ENCODE results near the gene SLC9A8. TPM values are rescaled to one million over a fixed set of nuclear protein-coding genes. Genes with fewer than 3 reads are reported as not detected.

Gene SLC9A8
- total and polyA plus RNA-seq, 2 of the 4 experiments (the other 2 are of a cell fraction): 4.1 to 5.0 TPM

- peaks cover 24% of the 10 kb centered on the region for H3K36me3 ChIP-seq (ENCODE audit: control insufficient read depth, insufficient read depth, low read length)
- no peaks in the 10 kb centered on the region for H3K9me3 ChIP-seq (ENCODE audit: control insufficient read depth, insufficient read depth, low read length)
- WGBS, 2 experiments (ENCODE audit: extremely low coverage in 2 of 2, insufficient read length in 1 of 2): no CpG with 5 or more reads among the region's 1 CpG
- no peak overlapping the region for H4K8ac ChIP-seq (ENCODE audit: low read depth in 2 of 2, low read length in 2 of 2)
- dilution Hi-C loops (cut with HindIII; ENCODE audit: low sequenced_read_pairs, unreplicated experiment) (no loop called here), intact Hi-C loops (cut with micrococcal nuclease) (no loop called here), in situ Hi-C loops (cut with MboI; ENCODE audit: low sequenced_read_pairs) (no loop called here)
- TF ChIP-seq RAD21 (IDR thresholded peaks at IDR 0.05; ENCODE audit: low read length) (no peak), FOS (IDR thresholded peaks at IDR 0.05; ENCODE audit: low read depth, low read length) (no peak), CEBPB (IDR thresholded peaks at IDR 0.05; ENCODE audit: low read depth, low read length) (no peak), RFX5 (IDR thresholded peaks at IDR 0.05; ENCODE audit: low read depth, low read length) (no peak), BHLHE40 (IDR thresholded peaks at IDR 0.05; ENCODE audit: low read depth, low read length) (no peak), CHD1 (IDR thresholded peaks at IDR 0.05; ENCODE audit: low read depth, low read length) (no peak), POLR2A (IDR thresholded peaks at IDR 0.05; ENCODE audit: low read depth, low read length) (no peak), NFE2L2 (IDR thresholded peaks at IDR 0.05; ENCODE audit: low read depth, low read length) (no peak), MAZ (IDR thresholded peaks at IDR 0.05; ENCODE audit: borderline replicate concordance, low read depth, low read length) (no peak), MAFK (IDR thresholded peaks at IDR 0.05; ENCODE audit: low read depth, low read length) (no peak), SMC3 (IDR thresholded peaks at IDR 0.05; ENCODE audit: low read depth, low read length) (no peak), MXI1 (IDR thresholded peaks at IDR 0.05; ENCODE audit: borderline replicate concordance, low read depth, low read length) (no peak), RCOR1 (IDR thresholded peaks at IDR 0.05; ENCODE audit: insufficient replicate concordance, low read length) (no peak)
- TF ChIP-seq, protein P1, sequence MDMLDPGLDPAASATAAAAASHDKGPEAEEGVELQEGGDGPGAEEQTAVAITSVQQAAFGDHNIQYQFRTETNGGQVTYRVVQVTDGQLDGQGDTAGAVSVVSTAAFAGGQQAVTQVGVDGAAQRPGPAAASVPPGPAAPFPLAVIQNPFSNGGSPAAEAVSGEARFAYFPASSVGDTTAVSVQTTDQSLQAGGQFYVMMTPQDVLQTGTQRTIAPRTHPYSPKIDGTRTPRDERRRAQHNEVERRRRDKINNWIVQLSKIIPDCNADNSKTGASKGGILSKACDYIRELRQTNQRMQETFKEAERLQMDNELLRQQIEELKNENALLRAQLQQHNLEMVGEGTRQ (IDR thresholded peaks at IDR 0.05; ENCODE audit: low read depth, low read length): no peak
- TF ChIP-seq, protein P2, sequence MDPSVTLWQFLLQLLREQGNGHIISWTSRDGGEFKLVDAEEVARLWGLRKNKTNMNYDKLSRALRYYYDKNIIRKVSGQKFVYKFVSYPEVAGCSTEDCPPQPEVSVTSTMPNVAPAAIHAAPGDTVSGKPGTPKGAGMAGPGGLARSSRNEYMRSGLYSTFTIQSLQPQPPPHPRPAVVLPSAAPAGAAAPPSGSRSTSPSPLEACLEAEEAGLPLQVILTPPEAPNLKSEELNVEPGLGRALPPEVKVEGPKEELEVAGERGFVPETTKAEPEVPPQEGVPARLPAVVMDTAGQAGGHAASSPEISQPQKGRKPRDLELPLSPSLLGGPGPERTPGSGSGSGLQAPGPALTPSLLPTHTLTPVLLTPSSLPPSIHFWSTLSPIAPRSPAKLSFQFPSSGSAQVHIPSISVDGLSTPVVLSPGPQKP (IDR thresholded peaks at IDR 0.05; ENCODE audit: borderline replicate concordance, low read depth, low read length): no peak
- TF ChIP-seq, protein P3, sequence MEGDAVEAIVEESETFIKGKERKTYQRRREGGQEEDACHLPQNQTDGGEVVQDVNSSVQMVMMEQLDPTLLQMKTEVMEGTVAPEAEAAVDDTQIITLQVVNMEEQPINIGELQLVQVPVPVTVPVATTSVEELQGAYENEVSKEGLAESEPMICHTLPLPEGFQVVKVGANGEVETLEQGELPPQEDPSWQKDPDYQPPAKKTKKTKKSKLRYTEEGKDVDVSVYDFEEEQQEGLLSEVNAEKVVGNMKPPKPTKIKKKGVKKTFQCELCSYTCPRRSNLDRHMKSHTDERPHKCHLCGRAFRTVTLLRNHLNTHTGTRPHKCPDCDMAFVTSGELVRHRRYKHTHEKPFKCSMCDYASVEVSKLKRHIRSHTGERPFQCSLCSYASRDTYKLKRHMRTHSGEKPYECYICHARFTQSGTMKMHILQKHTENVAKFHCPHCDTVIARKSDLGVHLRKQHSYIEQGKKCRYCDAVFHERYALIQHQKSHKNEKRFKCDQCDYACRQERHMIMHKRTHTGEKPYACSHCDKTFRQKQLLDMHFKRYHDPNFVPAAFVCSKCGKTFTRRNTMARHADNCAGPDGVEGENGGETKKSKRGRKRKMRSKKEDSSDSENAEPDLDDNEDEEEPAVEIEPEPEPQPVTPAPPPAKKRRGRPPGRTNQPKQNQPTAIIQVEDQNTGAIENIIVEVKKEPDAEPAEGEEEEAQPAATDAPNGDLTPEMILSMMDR (conservative IDR thresholded peaks at IDR 0.05; ENCODE audit: low read depth, low read length): no peak
- H2BK5ac ChIP-seq (ENCODE audit: low read depth, low read length, poor library complexity, severe bottlenecking): no peak overlapping the region
- no peak overlapping the region for H2BK20ac ChIP-seq (ENCODE audit: low read depth, low read length)
- DNase-seq (no peak), ATAC-seq (ENCODE audit: low read depth) (no peak)
- H3K4me3 ChIP-seq (ENCODE audit: insufficient read depth, low read depth, low read length): no peak overlapping the region
- H4K20me1 ChIP-seq (ENCODE audit: insufficient read depth, low read length): no peaks in the 10 kb centered on the region
- H3K23ac ChIP-seq (ENCODE audit: low read depth, low read length): no peak overlapping the region
- BruUV-seq (replicated peaks): no TSS peak
- no peak overlapping the region for H2AK5ac ChIP-seq (ENCODE audit: low read depth, low read length)
- no peak overlapping the region for H4K5ac ChIP-seq (ENCODE audit: low read depth, low read length)
- H3K56ac ChIP-seq (ENCODE audit: extremely low read depth, insufficient read depth, low read length): no peak overlapping the region
- POLR2A ChIA-PET (ENCODE audit: unreplicated experiment): no interaction called here
- H2BK120ac ChIP-seq (ENCODE audit: low read depth, low read length): no peak overlapping the region
- no peak overlapping the region for H3K9ac ChIP-seq (ENCODE audit: low read depth, low read length)
- no peak overlapping the region for H3K27ac ChIP-seq (ENCODE audit: insufficient read depth, low read length)
- H3K4me2 ChIP-seq (ENCODE audit: low read depth, low read length): no peak overlapping the region
- H3K79me1 ChIP-seq (ENCODE audit: low read depth in 1 of 2, low read length in 2 of 2): peaks cover 0 to 4% of the 10 kb centered on the region in 2 experiments; a peak in 1 of 4 replicates
- no peaks in the 10 kb centered on the region for H3K27me3 ChIP-seq (ENCODE audit: control insufficient read depth, insufficient read depth, low read length)
- H3K4me1 ChIP-seq (ENCODE audit: control insufficient read depth, insufficient read depth, low read length): peaks cover 7% of the 10 kb centered on the region
- H2AFZ ChIP-seq (replicated peaks; ENCODE audit: low read length, poor library complexity): no peak overlapping the region
- no peak overlapping the region for H3K4ac ChIP-seq (ENCODE audit: low read depth, low read length)
- CTCF ChIA-PET: no interaction called here
- no peak overlapping the region for H3K14ac ChIP-seq (replicated peaks; ENCODE audit: low read depth, low read length)
- no peak overlapping the region for H4K91ac ChIP-seq (ENCODE audit: insufficient read depth, low read depth, low read length)
- H2AK9ac ChIP-seq (replicated peaks; ENCODE audit: low read depth, low read length, poor library complexity): no peak overlapping the region
- no peaks in the 10 kb centered on the region for H3K9me1 ChIP-seq (ENCODE audit: insufficient read depth, low read length)
- H3K18ac ChIP-seq (ENCODE audit: low read depth, low read length): no peak overlapping the region
- no peak overlapping the region for H2BK15ac ChIP-seq (ENCODE audit: low read depth, low read length)
These were observed 66.3 kb downstream of the SLC9A8 start for GRCh38 chr20:49878977-49879376.
